Choroid plexus epithelial cell (primary cell): ENCODE measurements around the gene LHFPL2.

Source experiments
- DNase-seq: peaks from one replicate; pipeline ENCODE4 v3.0.0-alpha.2; 2010; ENCODE audit warnings: low read depth
- H3K4me3 ChIP-seq: 2 replicates; pipeline ENCODE4 v1.5.1; 2011; ENCODE audit warnings: low read depth, mild to moderate bottlenecking, control low read depth, low read length, moderate library complexity
- TF ChIP-seq, protein P1 (sequence below): conservative IDR thresholded peaks from 2 replicates; pipeline ENCODE4 v1.5.1; 2011; ENCODE audit warnings: low read depth, mild to moderate bottlenecking, control low read depth, inconsistent platforms, low read length, moderate library complexity

The LHFPL2 gene

GRCh38 chr5:78649861-78650496 is 1.4 kb upstream of the LHFPL2 start:
- TF ChIP-seq, protein P1, sequence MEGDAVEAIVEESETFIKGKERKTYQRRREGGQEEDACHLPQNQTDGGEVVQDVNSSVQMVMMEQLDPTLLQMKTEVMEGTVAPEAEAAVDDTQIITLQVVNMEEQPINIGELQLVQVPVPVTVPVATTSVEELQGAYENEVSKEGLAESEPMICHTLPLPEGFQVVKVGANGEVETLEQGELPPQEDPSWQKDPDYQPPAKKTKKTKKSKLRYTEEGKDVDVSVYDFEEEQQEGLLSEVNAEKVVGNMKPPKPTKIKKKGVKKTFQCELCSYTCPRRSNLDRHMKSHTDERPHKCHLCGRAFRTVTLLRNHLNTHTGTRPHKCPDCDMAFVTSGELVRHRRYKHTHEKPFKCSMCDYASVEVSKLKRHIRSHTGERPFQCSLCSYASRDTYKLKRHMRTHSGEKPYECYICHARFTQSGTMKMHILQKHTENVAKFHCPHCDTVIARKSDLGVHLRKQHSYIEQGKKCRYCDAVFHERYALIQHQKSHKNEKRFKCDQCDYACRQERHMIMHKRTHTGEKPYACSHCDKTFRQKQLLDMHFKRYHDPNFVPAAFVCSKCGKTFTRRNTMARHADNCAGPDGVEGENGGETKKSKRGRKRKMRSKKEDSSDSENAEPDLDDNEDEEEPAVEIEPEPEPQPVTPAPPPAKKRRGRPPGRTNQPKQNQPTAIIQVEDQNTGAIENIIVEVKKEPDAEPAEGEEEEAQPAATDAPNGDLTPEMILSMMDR = no peak
- H3K4me3 ChIP-seq = no peak overlapping the region
- DNase-seq = peak; percentile 89

DNA sequence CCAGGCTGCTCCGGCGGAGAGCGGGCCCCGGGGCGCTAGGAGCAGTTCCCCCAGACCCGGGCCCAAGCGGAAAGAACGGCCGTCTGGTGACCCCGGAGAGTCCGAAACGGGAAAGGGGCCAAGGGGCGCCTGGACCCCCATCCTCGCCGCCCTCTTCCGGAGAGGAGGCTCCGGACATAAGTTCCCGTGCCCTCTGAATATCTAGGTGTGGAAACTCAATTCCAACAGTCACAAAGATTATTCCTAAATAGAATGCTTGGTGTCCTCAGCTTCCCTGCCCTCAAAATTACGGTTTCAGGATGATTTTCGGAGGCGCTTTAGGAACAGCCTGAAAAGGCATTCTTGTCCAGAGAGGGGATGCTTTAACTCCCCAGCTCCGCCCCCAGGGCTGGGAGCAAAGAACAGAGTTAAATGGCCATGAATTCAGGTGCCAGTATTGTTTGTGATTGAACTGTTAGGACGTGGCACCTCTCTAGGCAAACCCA is 681 bp upstream of the LHFPL2 start:
- TF ChIP-seq, protein P1 = peak; percentile 5
- no peak for DNase-seq
- peak overlapping the region; percentile 88 for H3K4me3 ChIP-seq

DNA sequence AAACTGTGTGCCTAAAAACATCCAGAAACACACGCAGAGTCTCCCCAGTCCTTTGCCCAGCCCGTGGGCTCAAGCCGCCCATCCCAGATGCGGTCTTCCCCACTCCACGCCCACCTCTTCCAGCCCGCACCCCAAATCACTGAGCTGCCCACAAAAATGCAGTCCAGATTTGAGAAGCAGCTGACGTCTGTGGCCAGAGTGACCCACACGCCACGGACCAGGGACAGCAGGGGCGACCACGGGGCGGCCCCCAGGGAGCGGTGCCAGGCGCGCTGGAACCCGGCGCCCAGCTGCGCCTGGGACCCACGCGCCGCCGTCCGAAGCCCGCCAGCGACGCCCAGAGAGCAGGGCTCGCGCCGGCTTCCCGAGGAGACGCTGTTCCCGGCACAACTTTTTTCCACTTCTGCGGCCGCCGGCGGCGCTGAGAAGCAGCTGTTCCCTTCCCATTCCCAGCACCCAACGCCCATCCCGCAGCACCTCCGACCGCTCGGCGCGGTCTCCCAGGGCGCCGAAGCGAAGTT is 674 bp downstream of the LHFPL2 start:
- peak; percentile 50 for DNase-seq
- TF ChIP-seq, protein P1 = peak; percentile 13
- H3K4me3 ChIP-seq = peak overlapping the region; percentile 88

DNA sequence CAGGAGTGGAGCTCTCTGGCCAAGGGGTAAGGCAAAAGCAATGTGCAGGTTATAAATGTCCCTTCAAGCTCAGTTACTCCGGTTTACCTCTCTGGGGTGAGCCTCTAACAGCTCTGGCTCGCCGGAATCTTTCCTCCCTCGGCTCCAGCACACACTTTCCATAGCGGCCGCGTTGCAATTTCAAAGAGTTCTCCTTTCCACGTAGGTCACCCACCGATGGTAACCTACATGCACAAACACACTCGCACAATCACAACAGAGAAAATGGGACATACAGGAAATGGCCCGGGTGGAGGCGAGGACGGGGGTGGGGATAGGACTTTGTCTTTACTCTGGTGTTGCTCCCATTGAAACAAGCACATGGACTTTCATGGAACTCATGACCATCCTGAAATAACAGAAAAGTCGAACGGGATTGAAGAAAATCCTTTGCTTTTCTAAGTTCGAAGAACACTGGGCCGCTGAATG is 1.2 kb downstream of the LHFPL2 start:
- TF ChIP-seq, protein P1 = no peak
- peak overlapping the region; percentile 88 for H3K4me3 ChIP-seq
- DNase-seq = peak; percentile 52

GRCh38 chr5:78644741-78645300 is 3.8 kb downstream of the LHFPL2 start:
- H3K4me3 ChIP-seq = no peak overlapping the region
- DNase-seq = peak; percentile 63

GRCh38 chr5:78644129-78644528 is 4.4 kb downstream of the LHFPL2 start:
- no peak overlapping the region for H3K4me3 ChIP-seq
- TF ChIP-seq, protein P1 = no peak
- no peak for DNase-seq

More at GRCh38 chr5:78644741-78645300, 3.8 kb downstream of the LHFPL2 start:
- TF ChIP-seq, protein P1 = no peak

GRCh38 chr5:78642701-78643100 is 5.9 kb downstream of the LHFPL2 start:
- TF ChIP-seq, protein P1 = no peak
- no peak for DNase-seq
- H3K4me3 ChIP-seq = no peak overlapping the region
